Endothelial cell of umbilical vein (primary cell): ENCODE results near the gene ZNF619.

Source experiments
- CTCF ChIP-seq, 2 donors: IDR thresholded peaks; 1 replicate in 1 of 2; 2 replicates in 1 of 2; pipeline ENCODE4 v1.5.1; 2011; ENCODE audit warnings: low read length in 2 of 2, mild to moderate bottlenecking in 2 of 2, moderate library complexity in 2 of 2, control low read depth in 1 of 2, inconsistent platforms in 1 of 2, low read depth in 1 of 2; ENCODE audit not compliant: insufficient read depth in 1 of 2; ENCODE audit errors: extremely low read depth in 1 of 2
- EZH2 ChIP-seq: IDR thresholded peaks from 2 replicates; pipeline ENCODE4 v1.6.1; 2012; ENCODE audit warnings: borderline replicate concordance, low read depth, mild to moderate bottlenecking, moderate library complexity, low read length, inconsistent platforms; ENCODE audit not compliant: severe bottlenecking
- FOS ChIP-seq: IDR thresholded peaks from 2 replicates; pipeline ENCODE4 v1.6.1; 2011; ENCODE audit warnings: mild to moderate bottlenecking, low read length, moderate library complexity, borderline replicate concordance; ENCODE audit not compliant: insufficient read depth
- JUN ChIP-seq: IDR thresholded peaks from 2 replicates; pipeline ENCODE4 v1.6.1; 2011; ENCODE audit warnings: borderline replicate concordance, low read depth; ENCODE audit not compliant: insufficient read length, insufficient read depth
- MAX ChIP-seq: IDR thresholded peaks from 2 replicates; pipeline ENCODE4 v1.6.1; 2011; ENCODE audit not compliant: insufficient read depth, insufficient read length
- MYC ChIP-seq: IDR thresholded peaks from one replicate; pipeline ENCODE4 v1.6.1; 2011; ENCODE audit warnings: mild to moderate bottlenecking, low read depth, low read length
- POLR2A ChIP-seq: IDR thresholded peaks from 2 replicates; pipeline ENCODE4 v1.6.1; 2012; ENCODE audit warnings: low read depth, mild to moderate bottlenecking, control low read depth, low read length
- POLR2AphosphoS5 ChIP-seq: IDR thresholded peaks from 2 replicates; pipeline ENCODE4 v1.6.1; 2012; ENCODE audit warnings: low read depth, mild to moderate bottlenecking, control low read depth, low read length, moderate library complexity; ENCODE audit not compliant: insufficient read depth

- TF ChIP-seq POLR2A: no peak
- TF ChIP-seq CTCF (IDR thresholded peaks at IDR 0.05; ENCODE audit: extremely low read depth in 1 of 2, insufficient read depth in 1 of 2, low read depth in 1 of 2, low read length in 2 of 2): no peak
- no peak for TF ChIP-seq POLR2AphosphoS5
- TF ChIP-seq MAX: no peak
- no peak for TF ChIP-seq MYC
- no peak for TF ChIP-seq EZH2
- TF ChIP-seq JUN: no peak
- TF ChIP-seq FOS: no peak
Measured at GRCh38 chr3:40511031-40511718, 34.3 kb downstream of the ZNF619 start.
